ENCODE data around the gene PCDHGC3. TPM values are rescaled to one million over a fixed set of nuclear protein-coding genes. Genes with fewer than 3 reads are reported as not detected.

PCDHGC3 gene
- total and polyA plus RNA-seq, 2 of the 8 experiments (the other 6 are each of a cell fraction or from before 2014, with no cell fraction given): 4.7 to 18.6 TPM

GRCh38 chr5:141479776-141480175, 4.0 kb downstream of the PCDHGC3 start:
- Histone ChIP-seq H4K5ac (ENCODE audit: insufficient read length, low read depth, low read length) (no peak overlapping the region), H4K91ac (replicated peaks; ENCODE audit: insufficient read length, low read length) (no peak overlapping the region), H2AFZ (ENCODE audit: low read length) (no peak overlapping the region), H2BK15ac (ENCODE audit: low read length) (no peak overlapping the region), H3K27me3 (replicated peaks in 1 of 4; ENCODE audit: control insufficient read depth in 3 of 4, extremely low read depth in 1 of 4, insufficient read depth in 3 of 4, low read length in 3 of 4) (peaks cover 11 to 24% (median 23%) of the 10 kb centered on the region in 4 experiments), H3K79me1 (ENCODE audit: low read depth, low read length) (no peaks in the 10 kb centered on the region), H2BK120ac (replicated peaks; ENCODE audit: low read depth, low read length) (no peak overlapping the region), H2BK12ac (ENCODE audit: low read depth, low read length) (no peak overlapping the region), H3K14ac (ENCODE audit: insufficient read length) (no peak overlapping the region), H3K23me2 (ENCODE audit: low read depth, low read length) (peaks cover 4% of the 10 kb centered on the region; the same call in 1 of the 2 replicates), H2BK5ac (ENCODE audit: low read depth, low read length) (no peak overlapping the region), H2AK5ac (ENCODE audit: low read depth, low read length) (no peak overlapping the region), H3K27ac (ENCODE audit: low read depth, low read length) (no peak overlapping the region), H3K4me3 (ENCODE audit: extremely low read depth in 1 of 4, insufficient read depth in 2 of 4, low read depth in 3 of 4, low read length in 4 of 4) (no peak overlapping the region), H3K23ac (ENCODE audit: insufficient read length) (no peak overlapping the region), H3K79me2 (ENCODE audit: control insufficient read depth in 1 of 2, insufficient read depth in 2 of 2, low read length in 2 of 2) (no peaks in the 10 kb centered on the region), H3K4me1 (replicated peaks in 1 of 4; ENCODE audit: control insufficient read depth in 3 of 4, insufficient read depth in 4 of 4, low read length in 3 of 4) (peaks cover 5 to 17% (median 9%) of the 10 kb centered on the region in 4 experiments; a peak in 6 of 7 replicates), H3K18ac (ENCODE audit: extremely low read depth, low read length) (no peak overlapping the region), H3K36me3 (ENCODE audit: control insufficient read depth in 2 of 4, insufficient read depth in 4 of 4, low read length in 3 of 4) (no peaks in the 10 kb centered on the region), H4K8ac (ENCODE audit: extremely low read depth, insufficient read depth, low read length) (no peak overlapping the region), H4K20me1 (replicated peaks in 1 of 2; ENCODE audit: control insufficient read depth in 1 of 2, insufficient read depth in 2 of 2, low read length in 2 of 2) (peaks cover 0 to 16% of the 10 kb centered on the region in 2 experiments), H3K4me2 (ENCODE audit: insufficient read depth in 1 of 2, low read depth in 2 of 2, low read length in 2 of 2) (no peak overlapping the region), H3K56ac (replicated peaks; ENCODE audit: insufficient read length, low read depth, low read length) (no peak overlapping the region), H2BK20ac (ENCODE audit: low read length) (no peak overlapping the region), H3K9ac (replicated peaks in 1 of 4; ENCODE audit: extremely low read depth in 1 of 4, low read depth in 3 of 4, low read length in 3 of 4) (no peak overlapping the region), H3K9me3 (ENCODE audit: insufficient read depth in 2 of 2, low read depth in 1 of 2, low read length in 1 of 2) (no peaks in the 10 kb centered on the region), H3K4ac (replicated peaks; ENCODE audit: insufficient read length, low read depth, low read length) (no peak overlapping the region)
- no peak for TF ChIP-seq MAX (IDR thresholded peaks at IDR 0.05)
- no peak for TF ChIP-seq RNF2 (IDR thresholded peaks at IDR 0.05; ENCODE audit: borderline replicate concordance, low read depth, low read length, missing control alignments, poor library complexity, severe bottlenecking)
- TF ChIP-seq SP1 (IDR thresholded peaks at IDR 0.05; ENCODE audit: low read depth, low read length): no peak
- no peak for TF ChIP-seq POLR2AphosphoS5 (IDR thresholded peaks at IDR 0.05; ENCODE audit: low read depth, low read length)
- no peak for TF ChIP-seq EZH2 (IDR thresholded peaks at IDR 0.05; ENCODE audit: low read depth, low read length, severe bottlenecking)
- TF ChIP-seq TAF7 (optimal IDR thresholded peaks at IDR 0.05; ENCODE audit: borderline replicate concordance, low read depth, low read length): no peak
- TF ChIP-seq PHF8 (conservative IDR thresholded peaks at IDR 0.05; ENCODE audit: low read depth, low read length): no peak
- DNase-seq (ENCODE audit: low read depth in 1 of 2, low spot score in 2 of 2) (no peak), FAIRE-seq (no peak)
- ChIA-PET CTCF (ENCODE audit: partially characterized antibody) (interaction anchor here (0.6 to 8.3 kb wide), 9 partner anchors 10 to 201 kb away, joined by 3 to 164 read pairs (median 4); partner anchors contain the start of genes PCDHGB5 and PCDHGB7), POLR2A (ENCODE audit: partially characterized antibody) (interaction anchor here (2.1 kb wide), 1 partner anchor 12 kb away, joined by 6 read pairs; no protein-coding TSS in a partner anchor)
